ENCODE data around the gene CTXN1.
A peak's percentile ranks its signal among the peaks of the same experiment; 100 is the strongest.

Gene CTXN1

GRCh38 chr19:7918615-7919421 is 7.1 kb downstream of the CTXN1 start:
- no peak overlapping the region for H3K4me3 ChIP-seq (ENCODE audit: low read depth, low read length)
- TF ChIP-seq CTCF (IDR thresholded peaks at IDR 0.05; ENCODE audit: low read depth, low read length): no peak

DNA sequence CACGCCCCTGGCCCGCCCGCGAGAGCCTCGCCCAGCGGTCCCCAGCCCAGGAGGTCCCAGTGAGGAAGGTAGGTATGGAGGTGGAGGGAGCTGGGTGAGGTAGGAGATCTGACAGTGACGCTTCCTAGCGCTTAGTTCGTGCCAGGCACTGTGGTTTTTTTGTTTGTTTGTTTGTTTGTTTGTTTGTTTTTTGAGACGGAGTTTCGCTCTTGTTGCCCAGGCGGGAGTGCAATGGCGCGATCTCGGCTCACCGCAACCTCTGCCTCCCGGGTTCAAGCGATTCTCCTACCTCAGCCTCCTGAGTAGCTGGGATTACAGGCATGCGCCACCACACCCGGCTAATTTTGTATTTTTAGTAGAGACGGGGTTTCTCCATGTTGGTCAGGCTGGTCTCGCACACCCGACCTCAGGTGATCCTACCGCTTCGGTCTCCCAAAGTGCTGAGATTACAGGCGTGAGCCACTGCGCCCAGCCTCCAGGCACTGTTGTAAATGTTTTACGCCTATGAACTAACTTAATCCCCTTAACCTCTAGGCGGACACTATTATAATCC is 7.8 kb downstream of the CTXN1 start:
- H3K4me3 ChIP-seq (ENCODE audit: low read depth, low read length): peak overlapping the region; percentile 22; the same call in 1 of the 2 replicates

- peak overlapping the region; percentile 22; the same call in 1 of the 2 replicates for H3K4me3 ChIP-seq (ENCODE audit: low read depth, low read length)
- peak; percentile 60 for TF ChIP-seq CTCF (IDR thresholded peaks at IDR 0.05; ENCODE audit: low read depth, low read length)
Measured at GRCh38 chr19:7917267-7918061, 8.5 kb downstream of the CTXN1 start.

DNA sequence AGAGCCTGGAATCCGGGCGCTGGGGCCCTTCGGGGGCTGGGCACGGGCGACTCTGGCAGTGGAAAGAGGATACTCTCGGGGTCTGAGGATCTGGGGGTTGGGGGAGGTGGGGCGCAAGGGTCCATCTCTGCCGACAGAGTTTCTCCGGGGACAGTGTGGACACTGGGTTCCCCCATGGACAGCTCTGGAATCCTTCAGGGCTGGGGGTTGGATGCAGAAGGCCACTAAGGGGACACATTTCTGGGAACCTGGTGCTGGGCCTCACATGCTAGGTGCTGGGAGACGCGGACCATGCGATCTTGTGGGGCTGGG is 9.0 kb downstream of the CTXN1 start:
- no peak for TF ChIP-seq CTCF (IDR thresholded peaks at IDR 0.05; ENCODE audit: low read depth, low read length)
- peak overlapping the region; percentile 14; the same call in 1 of the 2 replicates for H3K4me3 ChIP-seq (ENCODE audit: low read depth, low read length)

DNA sequence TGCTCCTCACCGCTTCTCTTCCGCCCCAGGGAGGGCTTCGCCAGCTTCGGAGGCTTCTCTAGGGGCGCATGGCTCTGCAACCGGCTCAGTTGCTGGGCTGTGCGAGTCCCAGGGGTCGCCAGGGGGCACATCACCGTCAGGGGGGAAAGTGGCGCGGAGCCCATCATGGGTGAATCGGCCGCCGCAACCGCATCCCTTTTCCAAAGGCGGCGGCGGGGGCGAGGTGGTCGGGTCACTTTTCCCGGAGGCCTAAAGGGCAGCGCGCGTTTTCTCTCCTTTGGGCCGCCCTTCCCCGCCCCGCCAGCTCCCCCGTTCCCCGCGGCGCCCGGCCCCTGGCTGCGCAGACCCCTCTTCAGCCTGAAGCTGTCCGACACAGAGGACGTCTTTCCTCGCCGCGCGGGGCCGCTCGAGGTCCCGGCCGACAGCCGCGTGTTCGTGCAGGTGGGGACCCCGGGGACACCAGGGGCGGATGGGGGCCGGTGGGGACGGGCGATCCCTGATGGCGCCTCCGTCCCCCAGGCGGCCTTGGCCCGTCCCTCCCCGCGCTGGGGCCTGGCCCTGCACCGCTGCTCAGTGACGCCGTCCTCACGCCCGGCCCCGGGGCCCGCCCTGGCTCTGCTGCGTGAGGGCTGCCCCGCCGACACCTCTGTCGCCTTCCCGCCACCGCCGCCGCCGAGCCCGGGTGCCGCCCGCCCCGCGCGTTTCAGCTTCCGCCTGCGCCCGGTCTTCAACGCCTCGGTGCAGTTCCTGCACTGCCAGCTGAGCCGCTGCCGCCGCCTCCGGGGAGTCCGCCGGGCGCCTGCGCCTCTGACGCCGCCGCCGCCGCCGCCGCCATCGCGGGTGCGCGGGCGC is 9.6 kb downstream of the CTXN1 start:
- TF ChIP-seq CTCF (IDR thresholded peaks at IDR 0.05; ENCODE audit: low read depth, low read length): no peak
- H3K4me3 ChIP-seq (ENCODE audit: low read depth, low read length): peak overlapping the region; percentile 47

GRCh38 chr19:7915250-7916102 is 10.5 kb downstream of the CTXN1 start:
- peak overlapping the region; percentile 47; the same call in 1 of the 2 replicates for H3K4me3 ChIP-seq (ENCODE audit: low read depth, low read length)
- no peak for TF ChIP-seq CTCF (IDR thresholded peaks at IDR 0.05; ENCODE audit: low read depth, low read length)

Measured in WI38 (cell line).